ENCODE data around the gene RPS6KB2.
"Not testable (repeated sequence)": the region's sequence is repeated elsewhere in the genome, so short reads cannot be mapped to it uniquely, and the experiment has no call there.

RPS6KB2 gene

GRCh38 chr11:67448220-67448609 is 19.9 kb downstream of the RPS6KB2 start:
- DNase-seq = no peak

GRCh38 chr11:67449116-67449844 is 21.0 kb downstream of the RPS6KB2 start:
- no peak for DNase-seq

- DNase-seq = no peak
Measured at GRCh38 chr11:67450796-67451657, 22.7 kb downstream of the RPS6KB2 start.

GRCh38 chr11:67451658-67451976 is 23.3 kb downstream of the RPS6KB2 start:
- no peak for DNase-seq

GRCh38 chr11:67452141-67452952 is 24.1 kb downstream of the RPS6KB2 start, which contains the start of gene GPR152:
Gene GPR152, minus strand, starts transcription at chr11:67452729. Its CDS starts 5 bp downstream, at chr11:67452724.
- DNase-seq = no peak

GRCh38 chr11:67453816-67454732 is 25.8 kb downstream of the RPS6KB2 start:
- no peak for DNase-seq

- DNase-seq = no peak
Measured at GRCh38 chr11:67455054-67455453, 26.8 kb downstream of the RPS6KB2 start, which contains the start of gene CABP4. Gene CABP4, plus strand, starts transcription at chr11:67455354. Its CDS starts 70 bp downstream, at chr11:67455424.

- DNase-seq = no peak
Measured at GRCh38 chr11:67456068-67456705, 27.9 kb downstream of the RPS6KB2 start.

GRCh38 chr11:67457453-67457852 is 29.2 kb downstream of the RPS6KB2 start:
- no peak for DNase-seq

GRCh38 chr11:67458266-67458665 is 30.0 kb downstream of the RPS6KB2 start:
- DNase-seq = no peak

- DNase-seq = no peak
Measured at GRCh38 chr11:67463186-67463585, 34.9 kb downstream of the RPS6KB2 start.

- no peak for DNase-seq
Measured at GRCh38 chr11:67463680-67464410, 35.6 kb downstream of the RPS6KB2 start.

- peak; percentile 90 for DNase-seq
Measured at GRCh38 chr11:67464411-67465188, 36.3 kb downstream of the RPS6KB2 start.

- no peak for DNase-seq
Measured at GRCh38 chr11:67465189-67465510, 36.9 kb downstream of the RPS6KB2 start.

- not testable (repeated sequence) for DNase-seq
Measured at GRCh38 chr11:67465530-67465929, 37.2 kb downstream of the RPS6KB2 start.

- no peak for DNase-seq
Measured at GRCh38 chr11:67466367-67466766, 38.1 kb downstream of the RPS6KB2 start.

GRCh38 chr11:67466962-67467771 is 38.9 kb downstream of the RPS6KB2 start:
- DNase-seq = no peak

GRCh38 chr11:67468056-67468455 is 39.8 kb downstream of the RPS6KB2 start:
- peak; percentile 52 for DNase-seq

GRCh38 chr11:67468456-67468758 is 40.1 kb downstream of the RPS6KB2 start:
- DNase-seq = peak; percentile 7
